Measurements from ENCODE around the gene UBL4B.

UBL4B gene

GRCh38 chr1:110114173-110114572, 1.9 kb downstream of the UBL4B start:
- TF ChIP-seq, protein P1, sequence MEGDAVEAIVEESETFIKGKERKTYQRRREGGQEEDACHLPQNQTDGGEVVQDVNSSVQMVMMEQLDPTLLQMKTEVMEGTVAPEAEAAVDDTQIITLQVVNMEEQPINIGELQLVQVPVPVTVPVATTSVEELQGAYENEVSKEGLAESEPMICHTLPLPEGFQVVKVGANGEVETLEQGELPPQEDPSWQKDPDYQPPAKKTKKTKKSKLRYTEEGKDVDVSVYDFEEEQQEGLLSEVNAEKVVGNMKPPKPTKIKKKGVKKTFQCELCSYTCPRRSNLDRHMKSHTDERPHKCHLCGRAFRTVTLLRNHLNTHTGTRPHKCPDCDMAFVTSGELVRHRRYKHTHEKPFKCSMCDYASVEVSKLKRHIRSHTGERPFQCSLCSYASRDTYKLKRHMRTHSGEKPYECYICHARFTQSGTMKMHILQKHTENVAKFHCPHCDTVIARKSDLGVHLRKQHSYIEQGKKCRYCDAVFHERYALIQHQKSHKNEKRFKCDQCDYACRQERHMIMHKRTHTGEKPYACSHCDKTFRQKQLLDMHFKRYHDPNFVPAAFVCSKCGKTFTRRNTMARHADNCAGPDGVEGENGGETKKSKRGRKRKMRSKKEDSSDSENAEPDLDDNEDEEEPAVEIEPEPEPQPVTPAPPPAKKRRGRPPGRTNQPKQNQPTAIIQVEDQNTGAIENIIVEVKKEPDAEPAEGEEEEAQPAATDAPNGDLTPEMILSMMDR (IDR thresholded peaks at IDR 0.05; ENCODE audit: unreplicated experiment in 3 of 3), result no peak
- Mint-ChIP-seq H3K27me3 (ENCODE audit: low read depth) (peaks cover 89% of the 10 kb centered on the region), H3K27ac (no peak overlapping the region), H3K4me1 (no peaks in the 10 kb centered on the region), H3K9me3 (peaks cover 4% of the 10 kb centered on the region), H3K36me3 (ENCODE audit: low read depth) (no peaks in the 10 kb centered on the region), H3K4me3 (no peak overlapping the region)

- Mint-ChIP-seq H3K4me3 (no peak overlapping the region), H3K27ac (no peak overlapping the region), H3K9me3 (peaks cover 9% of the 10 kb centered on the region), H3K27me3 (ENCODE audit: low read depth) (peaks cover 89% of the 10 kb centered on the region), H3K4me1 (no peaks in the 10 kb centered on the region), H3K36me3 (ENCODE audit: low read depth) (no peaks in the 10 kb centered on the region)
- TF ChIP-seq, protein P1 (IDR thresholded peaks at IDR 0.05; ENCODE audit: unreplicated experiment in 3 of 3), result no peak
Observed at GRCh38 chr1:110114784-110115183, 2.5 kb downstream of the UBL4B start.

DNA sequence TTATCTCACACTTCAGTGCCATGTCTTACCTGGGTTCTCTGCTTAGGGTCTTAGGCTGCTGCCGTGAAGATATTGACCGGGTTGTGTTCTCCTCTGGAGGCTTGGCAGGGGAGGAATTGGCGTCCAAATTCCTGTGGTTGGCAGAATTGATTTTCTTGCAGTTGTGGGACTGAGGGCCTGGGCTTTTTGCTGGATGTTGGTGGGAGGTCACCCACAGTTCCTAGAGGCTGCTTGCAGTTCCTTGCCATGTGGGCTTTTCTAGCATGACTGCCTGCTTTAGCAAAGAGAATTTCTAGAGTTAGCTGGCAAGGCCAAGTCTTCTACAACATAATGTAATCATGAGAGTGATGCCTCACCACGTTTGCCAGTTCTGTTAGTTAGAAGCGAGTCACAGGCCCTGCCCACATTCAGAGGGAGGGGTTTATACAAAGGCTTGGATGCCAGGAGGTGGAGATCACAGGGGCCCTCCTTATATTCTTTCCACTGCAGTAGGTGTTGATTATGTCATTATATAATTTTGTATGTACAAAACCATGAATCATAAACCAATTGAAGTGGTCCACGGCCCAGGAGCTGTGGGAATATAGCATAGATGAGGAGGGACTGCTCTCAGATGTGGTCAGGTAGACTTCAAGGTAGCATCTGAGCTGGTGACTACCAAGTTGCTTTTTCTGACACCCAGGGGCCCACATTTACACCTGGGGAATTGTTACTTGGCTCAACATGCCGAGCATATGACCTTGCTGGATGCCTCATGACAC, 6.6 kb downstream of the UBL4B start:
- no peak overlapping the region for H3K27ac Mint-ChIP-seq
- no peaks in the 10 kb centered on the region for H3K4me1 Mint-ChIP-seq
- peaks cover 16% of the 10 kb centered on the region for H3K36me3 Mint-ChIP-seq (ENCODE audit: low read depth)
- peaks cover 77% of the 10 kb centered on the region for H3K27me3 Mint-ChIP-seq (ENCODE audit: low read depth)
- peaks cover 31% of the 10 kb centered on the region for H3K9me3 Mint-ChIP-seq
- no peak overlapping the region for H3K4me3 Mint-ChIP-seq
- TF ChIP-seq, protein P1 (IDR thresholded peaks at IDR 0.05; ENCODE audit: unreplicated experiment in 3 of 3), result no peak

- peaks cover 16% of the 10 kb centered on the region for H3K36me3 Mint-ChIP-seq (ENCODE audit: low read depth)
- peaks cover 36% of the 10 kb centered on the region for H3K9me3 Mint-ChIP-seq
- H3K4me1 Mint-ChIP-seq, result no peaks in the 10 kb centered on the region
- no peak overlapping the region for H3K4me3 Mint-ChIP-seq
- H3K27ac Mint-ChIP-seq, result no peak overlapping the region
- H3K27me3 Mint-ChIP-seq (ENCODE audit: low read depth), result peaks cover 72% of the 10 kb centered on the region
- TF ChIP-seq, protein P1 (IDR thresholded peaks at IDR 0.05; ENCODE audit: unreplicated experiment in 3 of 3), result no peak
Observed at GRCh38 chr1:110119843-110120242, 7.6 kb downstream of the UBL4B start.

- H3K27me3 Mint-ChIP-seq (ENCODE audit: low read depth), result peaks cover 68% of the 10 kb centered on the region
- TF ChIP-seq, protein P1 (IDR thresholded peaks at IDR 0.05; ENCODE audit: unreplicated experiment in 3 of 3), result no peak
- peak overlapping the region in 1 of 3 experiments; percentile 38 for H3K27ac Mint-ChIP-seq
- peaks cover 41% of the 10 kb centered on the region for H3K9me3 Mint-ChIP-seq
- H3K36me3 Mint-ChIP-seq (ENCODE audit: low read depth), result peaks cover 16% of the 10 kb centered on the region
- H3K4me3 Mint-ChIP-seq, result no peak overlapping the region
- H3K4me1 Mint-ChIP-seq, result no peaks in the 10 kb centered on the region
Observed at GRCh38 chr1:110120960-110121561, 8.8 kb downstream of the UBL4B start.
